Thoracic aorta (tissue), 2 donors: ENCODE measurements around the gene TENM4. TPM values are rescaled to one million over a fixed set of nuclear protein-coding genes. Genes with fewer than 3 reads are reported as not detected.

ENCODE experiments used
- ATAC-seq: fragments of 150-250 bp; one replicate; pipeline ENCODE4 v1.8.0; 2017; ENCODE audit warnings: low read depth; ENCODE audit not compliant: insufficient number of reproducible peaks, low FRiP score
- DNase-seq: peaks from one replicate; pipeline ENCODE4 v3.0.0-alpha.2; 2020; ENCODE audit warnings: low spot score
- H3K27ac ChIP-seq, 2 donors: fragments of 200-600 bp; sonication (generic); 1 replicate in 1 of 2; 2 replicates in 1 of 2; pipeline ENCODE4 v1.5.1; 2016; ENCODE audit warnings: mild to moderate bottlenecking in 2 of 2, moderate library complexity in 2 of 2
- H3K27me3 ChIP-seq: fragments of 200-600 bp; sonication (generic); replicated peaks from 2 replicates; pipeline ENCODE4 v1.6.0; 2016; ENCODE audit warnings: mild to moderate bottlenecking; ENCODE audit not compliant: insufficient read depth
- H3K36me3 ChIP-seq: fragments of 200-600 bp; sonication (generic); one replicate; pipeline ENCODE4 v1.5.1; 2016
- H3K4me1 ChIP-seq, 2 donors: fragments of 200-600 bp; sonication (generic); 1 replicate in 1 of 2; 2 replicates in 1 of 2; pipeline versions ENCODE4 v1.5.1 to v1.6.0; 2016; ENCODE audit warnings: low read depth in 2 of 2, mild to moderate bottlenecking in 1 of 2; ENCODE audit not compliant: control insufficient read depth in 1 of 2
- H3K4me3 ChIP-seq: fragments of 200-600 bp; sonication (generic); 2 replicates; pipeline ENCODE4 v1.5.1; 2016; ENCODE audit warnings: mild to moderate bottlenecking
- H3K9me3 ChIP-seq: fragments of 200-600 bp; sonication (generic); 2 replicates; pipeline ENCODE4 v1.5.1; 2016
- CTCF ChIP-seq: fragments of 200-600 bp; sonication (generic); IDR thresholded peaks from one replicate; pipeline ENCODE4 v1.5.1; 2019; ENCODE audit warnings: antibody characterized with exemption
- total RNA-seq, 2 donors: library from RNA; depleted of rRNA; stranded (reverse); fragments of >200 nt; gene quantifications; one replicate each; pipeline versions ENCODE4 v1.1.0 to v1.2.3, GENCODE V29; 2016

TENM4 gene
- total RNA-seq, 2 donors from 2014 or later: 6.1 to 13.3 TPM

GRCh38 chr11:78759071-78759470 lies 681.8 kb downstream of the TENM4 start:
- H3K27me3 ChIP-seq: no peaks in the 10 kb centered on the region
- H3K4me3 ChIP-seq: no peak overlapping the region
- ATAC-seq: no peak
- no peak for TF ChIP-seq CTCF
- no peaks in the 10 kb centered on the region for H3K9me3 ChIP-seq
- H3K4me1 ChIP-seq: no peaks in the 10 kb centered on the region
- H3K36me3 ChIP-seq: no peaks in the 10 kb centered on the region
- DNase-seq: no peak
- no peak overlapping the region for H3K27ac ChIP-seq

- H3K27me3 ChIP-seq: no peaks in the 10 kb centered on the region
- no peaks in the 10 kb centered on the region for H3K4me1 ChIP-seq
- no peak for ATAC-seq
- no peak for TF ChIP-seq CTCF
- no peak overlapping the region for H3K4me3 ChIP-seq
- H3K36me3 ChIP-seq: no peaks in the 10 kb centered on the region
- no peak overlapping the region for H3K27ac ChIP-seq
- no peak for DNase-seq
- no peaks in the 10 kb centered on the region for H3K9me3 ChIP-seq
Measured at GRCh38 chr11:78753297-78753696, 687.5 kb downstream of the TENM4 start.

GRCh38 chr11:78752494-78752893 lies 688.3 kb downstream of the TENM4 start:
- no peak overlapping the region for H3K27ac ChIP-seq
- H3K36me3 ChIP-seq: no peaks in the 10 kb centered on the region
- no peaks in the 10 kb centered on the region for H3K9me3 ChIP-seq
- ATAC-seq (no peak), DNase-seq (no peak)
- H3K4me1 ChIP-seq: no peaks in the 10 kb centered on the region
- no peak overlapping the region for H3K4me3 ChIP-seq
- TF ChIP-seq CTCF: no peak
- H3K27me3 ChIP-seq: no peaks in the 10 kb centered on the region

GRCh38 chr11:78748918-78749690 lies 691.7 kb downstream of the TENM4 start:
- DNase-seq (no peak), ATAC-seq (no peak)
- TF ChIP-seq CTCF: no peak
- Histone ChIP-seq H3K4me3 (no peak overlapping the region), H3K4me1 (no peaks in the 10 kb centered on the region), H3K36me3 (no peaks in the 10 kb centered on the region), H3K27me3 (no peaks in the 10 kb centered on the region), H3K27ac (no peak overlapping the region), H3K9me3 (no peaks in the 10 kb centered on the region)

- no peaks in the 10 kb centered on the region for H3K9me3 ChIP-seq
- no peaks in the 10 kb centered on the region for H3K36me3 ChIP-seq
- no peak for ATAC-seq
- H3K27ac ChIP-seq: no peak overlapping the region
- no peaks in the 10 kb centered on the region for H3K27me3 ChIP-seq
- H3K4me1 ChIP-seq: peaks cover 0 to 18% of the 10 kb centered on the region in 2 donors
- H3K4me3 ChIP-seq: no peak overlapping the region
- DNase-seq: no peak
- TF ChIP-seq CTCF: no peak
Measured at GRCh38 chr11:78744949-78745348, 695.9 kb downstream of the TENM4 start.
